ENCODE results near the gene LILRA2.
"Not testable (repeated sequence)": the region's sequence is repeated elsewhere in the genome, so short reads cannot be mapped to it uniquely, and the experiment has no call there.

LILRA2 gene

GRCh38 chr19:54573330-54573872 lies at the start of gene LILRA2:
LILRA2 (plus strand) TSS chr19:54573790; CDS start chr19:54573879, 89 bp downstream.
- no peak for DNase-seq

GRCh38 chr19:54525636-54526035 lies 48.0 kb upstream of the LILRA2 start:
- no peak for DNase-seq

- no peak for DNase-seq
These were observed 46.6 kb upstream of the LILRA2 start for GRCh38 chr19:54526972-54527371.

GRCh38 chr19:54530866-54531265 lies 42.7 kb upstream of the LILRA2 start:
- no peak for DNase-seq

GRCh38 chr19:54532528-54532927 lies 41.1 kb upstream of the LILRA2 start:
- DNase-seq: no peak

- no peak for DNase-seq
These were observed 40.1 kb upstream of the LILRA2 start for GRCh38 chr19:54533476-54533875.

GRCh38 chr19:54534156-54534555 lies 39.4 kb upstream of the LILRA2 start:
- DNase-seq: no peak

GRCh38 chr19:54535601-54536000 lies 38.0 kb upstream of the LILRA2 start:
- DNase-seq: no peak

GRCh38 chr19:54536956-54537355 lies 36.6 kb upstream of the LILRA2 start:
- no peak for DNase-seq

- no peak for DNase-seq
These were observed 31.9 kb upstream of the LILRA2 start for GRCh38 chr19:54541712-54542111.

- no peak for DNase-seq
These were observed 24.8 kb upstream of the LILRA2 start for GRCh38 chr19:54548806-54549205.

GRCh38 chr19:54549224-54549623 lies 24.4 kb upstream of the LILRA2 start:
- DNase-seq: no peak

GRCh38 chr19:54551293-54551692 lies 22.3 kb upstream of the LILRA2 start:
- DNase-seq: no peak

GRCh38 chr19:54551950-54552912 lies 21.4 kb upstream of the LILRA2 start:
- DNase-seq: no peak

GRCh38 chr19:54552913-54553310 lies 20.7 kb upstream of the LILRA2 start:
- DNase-seq: no peak

GRCh38 chr19:54554006-54554405 lies 19.6 kb upstream of the LILRA2 start:
- DNase-seq: no peak

GRCh38 chr19:54554896-54555295 lies 18.7 kb upstream of the LILRA2 start:
- no peak for DNase-seq

- DNase-seq: no peak
These were observed 17.4 kb upstream of the LILRA2 start for GRCh38 chr19:54556194-54556593.

- no peak for DNase-seq
These were observed 15.3 kb upstream of the LILRA2 start for GRCh38 chr19:54558339-54558738.

- DNase-seq: no peak
These were observed 12.7 kb upstream of the LILRA2 start for GRCh38 chr19:54560881-54561385.

- DNase-seq: no peak
These were observed 11.8 kb upstream of the LILRA2 start for GRCh38 chr19:54561840-54562239.

- DNase-seq: not testable (repeated sequence)
These were observed 10.4 kb upstream of the LILRA2 start for GRCh38 chr19:54563206-54563605.

- no peak for DNase-seq
These were observed 3.3 kb upstream of the LILRA2 start for GRCh38 chr19:54570316-54570715.
